Naive thymus-derived CD8-positive, alpha-beta T cell (primary cell): ENCODE results near the gene VAMP8. TPM values are rescaled to one million over a fixed set of nuclear protein-coding genes. Genes with fewer than 3 reads are reported as not detected.
"Not testable (repeated sequence)": the region's sequence is repeated elsewhere in the genome, so short reads cannot be mapped to it uniquely, and the experiment has no call there.

Experiments used
- ATAC-seq, 2 donors: fragments of 150-1000 bp; cut with Tn5 transposase in 1 of 2; sonication (Bioruptor Pico), chemical (Tn5 transposase) in 1 of 2; 1 replicate in 1 of 2; 2 replicates in 1 of 2; pipeline ENCODE4 v1.10.0; 2021; ENCODE audit warnings: mild to moderate bottlenecking in 2 of 2, moderate library complexity in 2 of 2
- POLR2A ChIA-PET: fragments of 350-600 bp; sonication (Branson Sonifier 250); formaldehyde crosslinking; loops from one replicate; lab custom pipeline; 2021; ENCODE audit warnings: antibody characterized with exemption; lab: Charles Lee
- DNase-seq, 10 donors: peaks; one replicate each; pipeline versions ENCODE4 v3.0.0 to v3.0.0-alpha.2; 2020 to 2022
- H3K27ac Mint-ChIP-seq, 10 donors: one replicate each; pipeline ENCODE4 v1.8.0; 2020 to 2022; ENCODE audit warnings: mild to moderate bottlenecking in 10 of 10, mixed read lengths in 10 of 10, moderate library complexity in 4 of 10, inconsistent platforms in 1 of 10
- H3K27me3 Mint-ChIP-seq, 5 donors: one replicate each; pipeline ENCODE4 v1.8.0; 2021 to 2022; ENCODE audit warnings: mixed read lengths in 5 of 5
- H3K36me3 Mint-ChIP-seq, 3 donors: one replicate each; pipeline ENCODE4 v1.8.0; 2020 to 2022; ENCODE audit warnings: mixed read lengths in 3 of 3, mild to moderate bottlenecking in 2 of 3, inconsistent platforms in 1 of 3
- H3K4me1 Mint-ChIP-seq, 4 donors: one replicate each; pipeline ENCODE4 v1.8.0; 2021 to 2022; ENCODE audit warnings: mixed read lengths in 4 of 4
- H3K4me3 Mint-ChIP-seq, 10 donors: one replicate each; pipeline ENCODE4 v1.8.0; 2020 to 2022; ENCODE audit warnings: mild to moderate bottlenecking in 10 of 10, mixed read lengths in 10 of 10, moderate library complexity in 6 of 10, inconsistent platforms in 1 of 10
- H3K9me3 Mint-ChIP-seq, 9 donors: one replicate each; pipeline ENCODE4 v1.8.0; 2020 to 2022; ENCODE audit warnings: mixed read lengths in 9 of 9, mild to moderate bottlenecking in 3 of 9, inconsistent platforms in 1 of 9, moderate library complexity in 1 of 9
- polyA plus RNA-seq, 3 donors: library from polyadenylated mRNA; unstranded; fragments of 300-500 nt; fragmentation: Illumina TruSeq; gene quantifications; one replicate each; pipeline ENCODE4 v1.2.3, GENCODE V29; 2021
- total RNA-seq, 8 experiments: library from RNA in 2 of 8; stranded (reverse) in 2 of 8; gene quantifications; one replicate each; pipeline ENCODE4 v1.2.3 and lab custom pipeline; 2021 to 2026

VAMP8 gene
- total and polyA plus RNA-seq, 5 experiments from 2014 or later = 71.4 to 405 (median 321) TPM

DNA sequence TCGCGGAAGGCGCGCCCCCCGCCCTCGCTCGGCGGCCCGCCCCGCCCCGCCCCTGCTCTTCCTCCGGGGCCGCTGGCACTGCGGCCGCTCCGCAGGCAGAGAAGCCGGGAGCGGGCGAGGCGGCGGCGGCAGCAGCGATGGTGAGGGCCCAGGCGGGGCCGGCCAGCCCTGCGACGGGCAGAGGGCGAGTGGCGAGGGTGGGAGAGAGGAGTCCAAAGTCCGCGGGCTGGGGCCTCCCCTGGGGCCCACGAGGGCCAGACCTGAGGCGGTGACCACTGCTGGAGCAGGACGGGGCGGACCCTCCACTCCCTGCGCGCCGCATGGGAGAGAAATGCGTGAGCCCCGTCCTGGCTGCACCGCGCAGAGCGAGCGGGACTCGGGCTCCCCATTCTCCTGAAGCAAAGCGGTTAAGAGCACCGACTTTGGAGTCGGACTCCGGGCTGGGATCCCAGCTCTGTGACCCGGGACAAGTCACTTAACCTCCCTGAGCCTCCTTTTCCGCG lies 7.0 kb downstream of the VAMP8 start, which contains the start of gene VAMP5:
Gene VAMP5 (plus strand): TSS at position 78 of the 503 bp plus-strand sequence. CDS start 60 bp downstream, at position 138.
- H3K36me3 Mint-ChIP-seq = peaks cover 0 to 21% (median 7%) of the 10 kb centered on the region in 3 donors
- POLR2A ChIA-PET = interaction anchor here (0.6 to 7.4 kb wide), 8 partner anchors 11 to 436 kb away, joined by 3 to 88 read pairs (median 6); partner anchors contain the start of genes C2orf68, GGCX, RNF181 and TGOLN2
- no peaks in the 10 kb centered on the region for H3K9me3 Mint-ChIP-seq
- ATAC-seq = peak; percentile 44 to 69
- H3K27me3 Mint-ChIP-seq = no peaks in the 10 kb centered on the region
- peaks cover 37 to 78% (median 67%) of the 10 kb centered on the region in 4 donors for H3K4me1 Mint-ChIP-seq
- peak within 1 kb of the TSS; percentile 86 to 98 (median 96) for H3K27ac Mint-ChIP-seq
- DNase-seq = peak in 6 of 10 donors; percentile 35 to 67 (median 47)
- H3K4me3 Mint-ChIP-seq = peak within 1 kb of the TSS; percentile 80 to 94 (median 90)

DNA sequence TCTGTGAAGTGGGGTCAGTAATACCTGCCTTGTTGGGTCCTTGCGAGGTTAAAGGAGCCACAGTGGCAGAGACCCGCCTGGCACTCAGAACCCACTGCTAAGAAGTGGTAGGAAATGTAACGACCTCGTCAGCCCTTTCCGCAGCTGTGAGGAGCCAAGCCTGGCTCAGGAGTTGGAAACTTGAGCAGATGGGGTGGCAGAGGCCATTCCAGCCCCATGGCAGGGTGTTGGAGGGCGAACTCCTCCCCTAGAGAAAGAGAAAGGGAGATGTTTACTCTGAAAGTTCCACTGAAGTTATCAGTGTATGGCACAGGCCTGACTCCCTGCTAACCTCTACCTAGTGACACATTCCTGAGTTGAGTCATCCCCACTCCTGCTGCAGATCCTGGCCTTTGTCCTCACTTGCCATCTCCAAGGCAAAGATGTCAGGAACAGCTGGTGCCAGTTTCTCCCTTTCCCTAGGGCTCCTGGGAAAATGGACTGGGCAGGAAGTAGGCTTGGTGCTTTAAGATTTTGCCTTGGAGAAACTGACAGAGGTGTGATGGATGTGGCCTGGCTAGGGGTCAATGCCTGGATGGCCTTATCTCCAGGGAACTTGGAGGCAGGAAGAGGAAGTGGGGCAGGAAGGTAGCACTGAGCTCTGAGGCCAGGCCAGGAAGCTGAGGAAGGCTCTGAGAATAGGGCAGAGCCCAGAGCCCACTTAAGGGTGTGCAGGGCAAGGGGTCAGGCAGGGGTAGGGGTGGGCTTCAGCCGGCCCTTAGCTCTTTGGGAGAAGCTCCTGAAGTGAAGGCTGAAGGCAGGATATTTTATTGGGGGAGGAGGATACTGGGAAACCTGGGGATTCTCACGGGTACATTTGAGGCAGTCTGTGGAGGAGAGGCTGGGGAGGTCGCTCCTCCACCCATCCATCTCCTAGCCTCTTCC lies 7.7 kb downstream of the VAMP8 start:
- DNase-seq (peak in 3 of 10 donors; percentile 20 to 42 (median 40)), ATAC-seq (peak; percentile 55 to 59)
- peaks cover 34 to 76% (median 65%) of the 10 kb centered on the region in 4 donors for H3K4me1 Mint-ChIP-seq
- no peaks in the 10 kb centered on the region for H3K27me3 Mint-ChIP-seq
- H3K36me3 Mint-ChIP-seq = peaks cover 0 to 21% (median 7%) of the 10 kb centered on the region in 3 donors
- H3K4me3 Mint-ChIP-seq = peak overlapping the region; percentile 80 to 93 (median 89)
- H3K27ac Mint-ChIP-seq = peak overlapping the region; percentile 86 to 97 (median 93)
- no peaks in the 10 kb centered on the region for H3K9me3 Mint-ChIP-seq
- POLR2A ChIA-PET = interaction anchor here (0.5 to 7.4 kb wide), 9 partner anchors 10 to 257 kb away, joined by 3 to 88 read pairs (median 6); partner anchors contain the start of genes C2orf68, GGCX, MAT2A and RNF181

DNA sequence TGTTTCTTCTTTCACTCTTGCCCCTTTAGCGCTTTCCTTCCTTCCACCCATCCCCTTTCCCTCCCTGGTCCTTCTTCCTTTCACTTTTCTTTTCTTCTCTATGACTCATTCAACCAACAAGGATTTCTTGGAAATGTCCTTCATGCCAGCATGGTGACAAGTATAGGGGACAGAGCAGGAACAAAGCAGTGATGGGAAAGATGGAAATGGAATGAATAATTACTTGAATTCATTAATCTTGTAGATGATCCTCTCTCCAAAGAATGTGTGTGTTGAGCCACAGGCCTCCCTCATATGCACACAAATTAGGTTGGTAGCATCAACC lies 8.4 kb downstream of the VAMP8 start:
- Mint-ChIP-seq H3K4me3 (peak overlapping the region; percentile 65 to 93 (median 88)), H3K27ac (peak overlapping the region; percentile 74 to 97 (median 92)), H3K27me3 (no peaks in the 10 kb centered on the region), H3K4me1 (peaks cover 33 to 78% (median 64%) of the 10 kb centered on the region in 4 donors), H3K36me3 (peaks cover 0 to 18% (median 7%) of the 10 kb centered on the region in 3 donors), H3K9me3 (no peaks in the 10 kb centered on the region)
- no peak for ATAC-seq
- DNase-seq = no peak
- POLR2A ChIA-PET = interaction anchor here (0.8 to 7.4 kb wide), 6 partner anchors 10 to 258 kb away, joined by 3 to 88 read pairs (median 7); partner anchors contain the start of genes GGCX, MAT2A, RNF181 and TGOLN2

DNA sequence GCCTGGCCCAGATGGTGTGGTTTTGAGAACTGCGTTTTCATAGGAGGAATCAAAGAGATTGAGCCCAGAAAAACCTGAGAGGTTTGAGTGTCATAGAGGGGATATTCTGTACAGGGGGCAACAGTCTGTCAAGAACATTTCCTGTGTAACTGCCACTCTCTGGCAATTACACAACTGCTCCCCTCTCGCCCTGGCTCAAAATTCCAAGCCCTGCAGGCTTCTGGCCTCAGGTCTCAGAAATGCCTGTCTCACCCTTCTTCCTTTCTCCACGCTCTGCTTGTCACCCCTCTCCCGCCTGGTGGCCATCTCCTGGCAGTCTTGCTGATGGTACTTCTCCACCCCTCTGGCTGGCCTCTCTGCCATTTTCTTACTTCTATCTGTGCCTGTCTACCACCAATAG lies 10.8 kb downstream of the VAMP8 start:
- no peak for ATAC-seq
- H3K9me3 Mint-ChIP-seq = no peaks in the 10 kb centered on the region
- no peaks in the 10 kb centered on the region for H3K27me3 Mint-ChIP-seq
- POLR2A ChIA-PET = interaction anchor here (0.5 to 7.4 kb wide), 5 partner anchors 7 to 29 kb away, joined by 4 to 88 read pairs (median 14); partner anchors contain the start of genes C2orf68, RNF181, TMEM150A and VAMP8
- H3K4me1 Mint-ChIP-seq = peaks cover 27 to 63% (median 54%) of the 10 kb centered on the region in 4 donors
- H3K27ac Mint-ChIP-seq = peak overlapping the region in 9 of 10 donors; percentile 25 to 87 (median 60)
- no peak for DNase-seq
- H3K36me3 Mint-ChIP-seq = no peaks in the 10 kb centered on the region
- H3K4me3 Mint-ChIP-seq = peak overlapping the region in 2 of 10 donors; percentile 1 to 55

DNA sequence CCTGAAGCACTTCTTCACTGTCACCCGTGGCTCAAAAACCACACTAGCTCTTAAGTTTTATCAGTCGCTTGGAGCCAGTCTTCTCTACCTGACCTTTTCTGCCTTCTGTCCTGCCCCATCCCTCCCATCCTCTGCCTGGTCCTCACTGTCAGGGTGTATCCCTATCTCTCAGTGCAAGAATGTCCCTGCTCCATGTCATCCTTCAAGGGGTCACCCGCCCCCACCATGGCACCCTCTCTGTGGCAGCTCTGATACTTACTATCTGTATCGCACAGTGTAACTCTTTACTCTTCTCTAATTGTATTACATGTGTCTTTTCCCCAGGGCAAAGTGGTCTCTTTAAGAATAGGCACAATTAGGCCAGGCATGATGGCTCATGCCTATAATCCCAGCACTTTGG lies 11.3 kb downstream of the VAMP8 start:
- POLR2A ChIA-PET = interaction anchor here (0.5 to 7.4 kb wide), 4 partner anchors 9 to 28 kb away, joined by 4 to 67 read pairs (median 8); partner anchors contain the start of genes C2orf68 and TMEM150A
- DNase-seq (no peak), ATAC-seq (no peak)
- H3K4me3 Mint-ChIP-seq = peak overlapping the region in 3 of 10 donors; percentile 1 to 55 (median 53)
- H3K4me1 Mint-ChIP-seq = peaks cover 24 to 61% (median 51%) of the 10 kb centered on the region in 4 donors
- no peaks in the 10 kb centered on the region for H3K27me3 Mint-ChIP-seq
- no peaks in the 10 kb centered on the region for H3K36me3 Mint-ChIP-seq
- H3K9me3 Mint-ChIP-seq = no peaks in the 10 kb centered on the region
- peak overlapping the region in 9 of 10 donors; percentile 20 to 87 (median 60) for H3K27ac Mint-ChIP-seq

DNA sequence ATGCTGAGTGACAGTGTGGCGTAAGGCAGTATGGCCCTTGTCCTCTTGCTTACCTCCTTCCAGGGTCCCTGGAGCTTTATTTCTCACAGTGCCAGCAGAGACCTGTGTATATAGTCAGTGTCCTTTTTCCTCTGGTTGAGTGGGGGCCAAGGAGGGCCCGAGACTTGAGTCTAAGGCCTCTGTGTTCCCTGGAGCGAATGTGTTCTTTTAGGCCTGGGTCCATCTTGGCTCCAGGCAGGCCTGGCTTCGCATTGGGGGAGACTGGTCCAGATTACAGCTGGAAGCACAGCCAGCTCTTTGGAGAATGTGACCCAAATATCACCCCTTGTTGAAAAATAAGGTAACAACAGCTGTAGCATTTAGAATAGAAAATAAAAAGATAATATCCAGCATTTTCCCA lies 11.8 kb downstream of the VAMP8 start:
- Mint-ChIP-seq H3K9me3 (no peaks in the 10 kb centered on the region), H3K4me3 (no peak overlapping the region), H3K36me3 (no peaks in the 10 kb centered on the region), H3K27ac (peak overlapping the region in 6 of 10 donors; percentile 7 to 87 (median 32)), H3K27me3 (no peaks in the 10 kb centered on the region), H3K4me1 (peaks cover 27 to 60% (median 53%) of the 10 kb centered on the region in 4 donors)
- ATAC-seq (no peak), DNase-seq (no peak)
- POLR2A ChIA-PET = interaction anchor here (0.8 to 7.4 kb wide), 3 partner anchors 9 to 23 kb away, joined by 5 to 67 read pairs (median 11); partner anchors contain the start of genes C2orf68 and TMEM150A

DNA sequence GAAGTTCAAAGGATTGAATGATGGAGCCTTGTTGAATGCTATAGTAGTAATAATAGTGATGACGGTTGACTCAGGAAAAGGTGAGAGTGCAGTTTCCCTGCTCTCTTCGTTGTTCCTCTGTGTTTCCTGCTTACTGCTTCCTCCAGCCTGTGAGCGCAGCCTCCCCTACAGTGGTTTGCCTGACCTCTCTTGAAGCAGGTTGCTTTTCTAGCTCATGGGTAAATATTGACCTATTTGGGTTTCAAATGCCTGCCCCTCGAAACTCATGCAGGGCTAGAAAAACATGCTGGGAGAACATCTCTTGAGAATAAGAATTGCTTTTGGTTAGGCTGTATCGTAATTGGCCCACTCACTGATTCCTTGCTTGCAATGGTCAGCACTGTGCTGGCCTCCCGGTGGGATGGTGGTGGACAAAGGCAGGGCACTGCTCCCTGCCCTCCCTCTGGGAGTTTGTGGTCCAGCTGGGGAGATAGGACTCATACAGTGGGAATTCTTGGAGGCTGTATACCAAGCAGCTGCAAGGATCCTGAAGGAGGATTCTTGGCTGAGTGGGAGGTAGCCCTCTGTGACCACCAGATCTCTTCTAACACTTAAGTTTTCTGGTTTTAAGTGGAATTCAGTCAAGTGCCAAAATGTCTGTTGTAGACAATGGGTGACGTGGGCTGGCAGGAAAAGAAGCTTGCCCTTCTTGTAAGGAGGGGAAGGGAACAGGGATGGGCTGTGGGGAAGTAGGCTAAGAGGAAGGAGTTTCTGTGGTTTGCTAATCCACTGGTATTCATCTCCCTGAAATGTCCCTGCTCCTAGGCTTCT lies 12.8 kb downstream of the VAMP8 start:
- Mint-ChIP-seq H3K4me1 (peaks cover 27 to 63% (median 53%) of the 10 kb centered on the region in 4 donors), H3K9me3 (no peaks in the 10 kb centered on the region), H3K4me3 (peak overlapping the region in 1 of 10 donors; percentile 18), H3K27me3 (no peaks in the 10 kb centered on the region), H3K36me3 (no peaks in the 10 kb centered on the region), H3K27ac (peak overlapping the region in 6 of 10 donors; percentile 30 to 69 (median 57))
- DNase-seq (no peak), ATAC-seq (no peak)
- POLR2A ChIA-PET = interaction anchor here (1.1 to 2.4 kb wide), 3 partner anchors 10 to 52 kb away, joined by 3 to 7 read pairs (median 5); no protein-coding TSS in a partner anchor

DNA sequence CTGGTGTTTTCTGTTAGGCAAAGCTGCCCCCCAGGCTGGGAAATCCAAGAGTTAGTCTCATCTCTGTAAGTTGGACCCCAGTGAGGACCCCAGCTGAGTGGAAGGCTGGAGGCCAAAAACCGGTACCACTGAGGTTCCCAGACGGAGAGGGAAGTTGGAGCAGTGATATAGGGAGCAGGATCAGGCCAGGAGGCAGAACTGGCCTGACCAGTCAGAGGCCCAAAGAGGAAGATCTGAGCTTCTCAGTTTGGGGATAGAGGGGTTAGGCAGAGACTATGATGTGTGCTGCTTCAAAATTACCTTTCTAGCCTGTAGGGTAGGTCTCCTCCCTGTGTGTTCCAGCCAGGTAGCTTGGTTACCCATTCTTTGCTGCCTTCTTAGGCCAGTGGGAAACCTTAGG lies 13.6 kb downstream of the VAMP8 start:
- no peak overlapping the region for H3K4me3 Mint-ChIP-seq
- peak overlapping the region in 7 of 10 donors; percentile 18 to 80 (median 55) for H3K27ac Mint-ChIP-seq
- DNase-seq = no peak
- no peak for ATAC-seq
- H3K36me3 Mint-ChIP-seq = peaks cover 0 to 3% (median 0%) of the 10 kb centered on the region in 3 donors
- H3K27me3 Mint-ChIP-seq = no peaks in the 10 kb centered on the region
- H3K4me1 Mint-ChIP-seq = peaks cover 26 to 63% (median 52%) of the 10 kb centered on the region in 4 donors
- no peaks in the 10 kb centered on the region for H3K9me3 Mint-ChIP-seq
- POLR2A ChIA-PET = interaction anchor here (0.6 to 2.4 kb wide), 4 partner anchors 10 to 52 kb away, joined by 3 to 7 read pairs (median 6); partner anchors contain the start of gene VAMP8

DNA sequence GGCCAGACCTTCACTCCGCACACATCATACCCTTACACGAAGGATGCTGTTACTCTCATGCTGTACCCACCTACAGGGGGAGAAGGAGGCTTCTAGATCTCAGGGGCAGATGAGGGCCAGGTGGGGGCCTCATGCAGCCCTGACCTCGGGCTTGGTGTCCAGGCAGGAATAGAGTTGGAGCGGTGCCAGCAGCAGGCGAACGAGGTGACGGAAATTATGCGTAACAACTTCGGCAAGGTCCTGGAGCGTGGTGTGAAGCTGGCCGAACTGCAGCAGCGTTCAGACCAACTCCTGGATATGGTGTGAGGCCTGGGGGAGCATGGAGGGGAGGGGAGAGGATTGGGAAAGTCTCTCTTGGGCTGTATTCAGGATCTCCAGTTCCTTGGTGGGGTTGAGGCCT lies 14.2 kb downstream of the VAMP8 start:
- H3K27me3 Mint-ChIP-seq = no peaks in the 10 kb centered on the region
- peaks cover 29 to 64% (median 55%) of the 10 kb centered on the region in 4 donors for H3K4me1 Mint-ChIP-seq
- POLR2A ChIA-PET = interaction anchor here (0.6 to 2.4 kb wide), 4 partner anchors 9 to 53 kb away, joined by 3 to 7 read pairs (median 6); partner anchors contain the start of gene VAMP8
- H3K36me3 Mint-ChIP-seq = peaks cover 0 to 3% (median 0%) of the 10 kb centered on the region in 3 donors
- H3K27ac Mint-ChIP-seq = peak overlapping the region in 6 of 10 donors; percentile 17 to 81 (median 53)
- peak overlapping the region in 1 of 10 donors; percentile 1 for H3K4me3 Mint-ChIP-seq
- H3K9me3 Mint-ChIP-seq = no peaks in the 10 kb centered on the region
- DNase-seq = no peak
- ATAC-seq = no peak

DNA sequence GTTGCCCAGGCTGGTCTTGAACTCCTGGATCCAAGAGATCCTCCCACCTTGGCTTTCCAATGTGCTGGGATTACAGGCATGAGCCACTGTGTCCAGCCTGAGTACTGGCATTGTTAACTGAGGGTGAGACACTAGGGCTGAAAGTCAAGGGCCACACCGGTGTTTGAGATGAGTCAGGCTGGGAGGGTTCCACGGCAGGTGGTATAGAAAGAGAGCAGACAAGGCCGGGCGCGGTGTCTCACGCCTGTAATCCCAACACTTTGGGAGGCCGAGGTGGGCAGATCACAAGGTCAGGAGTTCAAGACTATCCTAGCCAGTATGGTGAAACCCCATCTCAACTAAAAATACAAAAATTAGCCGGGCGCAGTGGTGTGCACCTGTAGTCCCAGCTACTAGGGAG lies 14.9 kb downstream of the VAMP8 start:
- DNase-seq, H3K9me3 Mint-ChIP-seq, H3K27me3 Mint-ChIP-seq, ATAC-seq, H3K36me3 Mint-ChIP-seq: not testable (repeated sequence)
- Mint-ChIP-seq H3K4me1 (peaks cover 29 to 66% (median 60%) of the 10 kb centered on the region in 4 donors), H3K27ac (peak overlapping the region in 5 of 10 donors; percentile 21 to 71 (median 46)), H3K4me3 (peak overlapping the region in 2 of 10 donors; percentile 22 to 45)
- POLR2A ChIA-PET = interaction anchor here (0.9 to 5.7 kb wide), 3 partner anchors 7 to 13 kb away, joined by 3 to 88 read pairs (median 4); partner anchors contain the start of genes TMEM150A and VAMP5

DNA sequence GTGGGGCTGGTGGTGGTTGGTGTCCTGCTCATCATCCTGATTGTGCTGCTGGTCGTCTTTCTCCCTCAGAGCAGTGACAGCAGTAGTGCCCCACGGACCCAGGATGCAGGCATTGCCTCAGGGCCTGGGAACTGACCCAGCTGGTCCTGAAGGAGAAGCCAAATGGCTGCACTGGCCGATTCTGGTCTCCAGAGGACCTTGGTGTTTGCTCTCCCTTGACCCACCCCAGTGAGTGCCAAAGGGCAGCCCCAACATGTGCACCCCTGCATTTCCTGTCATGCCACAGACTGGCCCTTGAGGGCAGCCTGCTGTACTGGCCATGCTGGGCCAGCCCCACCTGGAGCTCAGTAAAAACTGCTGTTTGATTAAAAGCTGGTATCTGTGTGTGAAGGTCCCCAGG lies 15.6 kb downstream of the VAMP8 start:
- H3K4me3 Mint-ChIP-seq = peak overlapping the region in 2 of 10 donors; percentile 45 to 99
- H3K9me3 Mint-ChIP-seq = no peaks in the 10 kb centered on the region
- H3K27ac Mint-ChIP-seq = peak overlapping the region in 2 of 10 donors; percentile 71 to 75
- H3K4me1 Mint-ChIP-seq = peaks cover 25 to 61% (median 55%) of the 10 kb centered on the region in 4 donors
- ATAC-seq (no peak), DNase-seq (no peak)
- H3K27me3 Mint-ChIP-seq = no peaks in the 10 kb centered on the region
- POLR2A ChIA-PET = interaction anchor here (0.9 to 5.7 kb wide), 3 partner anchors 8 to 14 kb away, joined by 3 to 88 read pairs (median 4); partner anchors contain the start of genes TMEM150A and VAMP5
- H3K36me3 Mint-ChIP-seq = peaks cover 0 to 8% (median 0%) of the 10 kb centered on the region in 3 donors
